Measurements from ENCODE around the gene COL13A1. TPM values are rescaled to one million over a fixed set of nuclear protein-coding genes. Genes with fewer than 3 reads are reported as not detected.

The COL13A1 gene
- total RNA-seq, 1 experiment from 2014 or later = 3.6 TPM

GRCh38 chr10:69843923-69844322, 42.2 kb downstream of the COL13A1 start:
- no peak overlapping the region for H2BK15ac ChIP-seq (ENCODE audit: low read depth, low read length)
- Mint-ChIP-seq H3K9me3 (no peaks in the 10 kb centered on the region), H3K27me3 (ENCODE audit: low read depth) (peaks cover 9% of the 10 kb centered on the region), H3K4me1 (peaks cover 62 to 79% of the 10 kb centered on the region in 2 experiments), H3K36me3 (ENCODE audit: insufficient read depth in 1 of 3, low read depth in 3 of 3) (no peaks in the 10 kb centered on the region), H3K27ac (peak overlapping the region in 1 of 3 experiments; percentile 29; a peak in 1 of 7 replicates), H3K4me3 (no peak overlapping the region)
- H4K8ac ChIP-seq (replicated peaks; ENCODE audit: insufficient read length, low read depth, low read length) = no peak overlapping the region
- H3K23ac ChIP-seq (ENCODE audit: insufficient read length, low read depth, low read length) = no peak overlapping the region
- no peaks in the 10 kb centered on the region for H3K23me2 ChIP-seq (ENCODE audit: insufficient read length, low read depth, low read length, poor library complexity, severe bottlenecking)
- no peak overlapping the region for H4K5ac ChIP-seq (ENCODE audit: insufficient read length, low read depth, low read length)
- H3K4me1 ChIP-seq (ENCODE audit: insufficient read depth, low read length) = peaks cover 29% of the 10 kb centered on the region
- no peak overlapping the region for H4K91ac ChIP-seq (ENCODE audit: insufficient read length, low read depth, low read length)
- no peak overlapping the region for H3K9ac ChIP-seq (ENCODE audit: extremely low read depth, insufficient read length, low read length)
- H3K27me3 ChIP-seq (ENCODE audit: insufficient read depth, low read length) = no peaks in the 10 kb centered on the region
- H2AFZ ChIP-seq (ENCODE audit: low read length) = no peak overlapping the region
- H2AK5ac ChIP-seq (ENCODE audit: insufficient read length, low read length) = no peak overlapping the region
- H3K18ac ChIP-seq (ENCODE audit: insufficient read length, low read depth, low read length) = no peak overlapping the region
- no peak overlapping the region for H2BK5ac ChIP-seq (ENCODE audit: insufficient read length, low read length)
- WGBS (ENCODE audit: extremely low coverage, insufficient read length, low lambda C conversion rate) = no CpG with 5 or more reads among the region's 6 CpGs
- no peak for TF ChIP-seq CTCF (conservative IDR thresholded peaks at IDR 0.05)
- no peak for DNase-seq
- H3K14ac ChIP-seq (ENCODE audit: insufficient read depth, low read length) = no peak overlapping the region
- H3K79me1 ChIP-seq (ENCODE audit: insufficient read depth, low read depth, low read length, poor library complexity, severe bottlenecking) = no peaks in the 10 kb centered on the region
- no peak overlapping the region for H2BK12ac ChIP-seq (ENCODE audit: insufficient read length, low read depth, low read length)
- H2BK120ac ChIP-seq (ENCODE audit: low read depth, low read length, poor library complexity, severe bottlenecking) = no peak overlapping the region
- no peak overlapping the region for H2BK20ac ChIP-seq (ENCODE audit: low read depth, low read length, poor library complexity, severe bottlenecking)
- H3K79me2 ChIP-seq (ENCODE audit: insufficient read depth, low read length) = no peaks in the 10 kb centered on the region
- H3K27ac ChIP-seq (ENCODE audit: insufficient read length, low read depth, low read length) = no peak overlapping the region
- H3K9me3 ChIP-seq (ENCODE audit: control insufficient read depth, low read depth, low read length) = no peaks in the 10 kb centered on the region
- no peaks in the 10 kb centered on the region for H4K20me1 ChIP-seq (ENCODE audit: control insufficient read depth, insufficient read depth, insufficient read length)
- no peak overlapping the region for H3K56ac ChIP-seq (ENCODE audit: insufficient read length, low read depth, low read length)
- no peak overlapping the region for H3T11ph ChIP-seq (ENCODE audit: low read length)
- H3K4ac ChIP-seq (ENCODE audit: low read depth, low read length) = no peak overlapping the region
- no peak overlapping the region for H3K4me2 ChIP-seq (ENCODE audit: insufficient read depth, insufficient read length, low read length)

Data from H9 (cell line).